Astrocyte (in vitro differentiated cells and primary cell): ENCODE data around the gene MDFIC.

ENCODE experiments used
- EZH2 ChIP-seq: IDR thresholded peaks from 2 replicates; pipeline ENCODE4 v1.6.1; 2012; ENCODE audit warnings: mild to moderate bottlenecking, low read length, inconsistent platforms; ENCODE audit not compliant: insufficient read depth
- TF ChIP-seq, protein P1 (sequence below): IDR thresholded peaks from 2 replicates; pipeline ENCODE4 v1.5.1; 2011; ENCODE audit warnings: low read depth, mild to moderate bottlenecking, inconsistent platforms, low read length, moderate library complexity; ENCODE audit not compliant: insufficient read depth

DNA sequence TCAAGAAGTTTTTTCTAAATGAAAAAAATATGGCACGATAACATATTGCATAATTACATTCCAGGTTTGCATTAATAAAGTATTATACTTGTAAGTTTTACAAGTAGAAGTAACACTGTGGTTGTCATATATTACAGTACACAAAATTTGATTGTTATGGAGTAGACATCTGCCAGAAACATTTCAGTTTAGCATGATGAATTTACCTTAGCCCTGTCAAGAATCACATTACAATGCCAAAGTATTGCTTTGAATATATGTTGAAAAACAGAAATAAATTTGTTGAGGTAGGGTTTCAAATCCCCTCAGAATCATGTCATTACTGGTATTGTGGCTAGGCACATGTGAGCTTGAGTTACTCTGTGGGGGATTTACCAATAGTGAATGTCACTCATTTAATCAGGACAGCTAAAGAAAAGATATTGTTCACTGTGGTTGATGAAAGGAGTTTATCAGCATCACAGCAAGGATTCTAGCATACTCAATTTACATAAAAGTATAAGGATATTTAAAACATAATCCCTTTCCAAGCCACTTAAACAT is 112.1 kb downstream of the MDFIC start:
- TF ChIP-seq, protein P1, sequence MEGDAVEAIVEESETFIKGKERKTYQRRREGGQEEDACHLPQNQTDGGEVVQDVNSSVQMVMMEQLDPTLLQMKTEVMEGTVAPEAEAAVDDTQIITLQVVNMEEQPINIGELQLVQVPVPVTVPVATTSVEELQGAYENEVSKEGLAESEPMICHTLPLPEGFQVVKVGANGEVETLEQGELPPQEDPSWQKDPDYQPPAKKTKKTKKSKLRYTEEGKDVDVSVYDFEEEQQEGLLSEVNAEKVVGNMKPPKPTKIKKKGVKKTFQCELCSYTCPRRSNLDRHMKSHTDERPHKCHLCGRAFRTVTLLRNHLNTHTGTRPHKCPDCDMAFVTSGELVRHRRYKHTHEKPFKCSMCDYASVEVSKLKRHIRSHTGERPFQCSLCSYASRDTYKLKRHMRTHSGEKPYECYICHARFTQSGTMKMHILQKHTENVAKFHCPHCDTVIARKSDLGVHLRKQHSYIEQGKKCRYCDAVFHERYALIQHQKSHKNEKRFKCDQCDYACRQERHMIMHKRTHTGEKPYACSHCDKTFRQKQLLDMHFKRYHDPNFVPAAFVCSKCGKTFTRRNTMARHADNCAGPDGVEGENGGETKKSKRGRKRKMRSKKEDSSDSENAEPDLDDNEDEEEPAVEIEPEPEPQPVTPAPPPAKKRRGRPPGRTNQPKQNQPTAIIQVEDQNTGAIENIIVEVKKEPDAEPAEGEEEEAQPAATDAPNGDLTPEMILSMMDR: no peak
- no peak for TF ChIP-seq EZH2
